Ishikawa (cell line): ENCODE measurements around the gene ARHGAP5.

Experiments used
- CEBPB ChIP-seq: IDR thresholded peaks from 2 replicates; pipeline ENCODE4 v1.6.1; 2012
- CREB1 ChIP-seq: IDR thresholded peaks from 2 replicates; pipeline ENCODE4 v1.6.1; 2012; ENCODE audit warnings: low read depth
- FOXM1 ChIP-seq: IDR thresholded peaks from 2 replicates; pipeline ENCODE4 v1.6.1; 2012; ENCODE audit warnings: low read depth, borderline replicate concordance
- MAX ChIP-seq: IDR thresholded peaks from 2 replicates; pipeline ENCODE4 v1.6.1; 2012
- REST ChIP-seq: IDR thresholded peaks from 2 replicates; pipeline ENCODE4 v1.6.1; 2012; ENCODE audit warnings: low read depth, mild to moderate bottlenecking
- TAF1 ChIP-seq: IDR thresholded peaks from 2 replicates; pipeline ENCODE4 v1.6.1; 2012; ENCODE audit warnings: low read depth, mild to moderate bottlenecking
- USF1 ChIP-seq: IDR thresholded peaks from 2 replicates; pipeline ENCODE4 v1.6.1; 2012

DNA sequence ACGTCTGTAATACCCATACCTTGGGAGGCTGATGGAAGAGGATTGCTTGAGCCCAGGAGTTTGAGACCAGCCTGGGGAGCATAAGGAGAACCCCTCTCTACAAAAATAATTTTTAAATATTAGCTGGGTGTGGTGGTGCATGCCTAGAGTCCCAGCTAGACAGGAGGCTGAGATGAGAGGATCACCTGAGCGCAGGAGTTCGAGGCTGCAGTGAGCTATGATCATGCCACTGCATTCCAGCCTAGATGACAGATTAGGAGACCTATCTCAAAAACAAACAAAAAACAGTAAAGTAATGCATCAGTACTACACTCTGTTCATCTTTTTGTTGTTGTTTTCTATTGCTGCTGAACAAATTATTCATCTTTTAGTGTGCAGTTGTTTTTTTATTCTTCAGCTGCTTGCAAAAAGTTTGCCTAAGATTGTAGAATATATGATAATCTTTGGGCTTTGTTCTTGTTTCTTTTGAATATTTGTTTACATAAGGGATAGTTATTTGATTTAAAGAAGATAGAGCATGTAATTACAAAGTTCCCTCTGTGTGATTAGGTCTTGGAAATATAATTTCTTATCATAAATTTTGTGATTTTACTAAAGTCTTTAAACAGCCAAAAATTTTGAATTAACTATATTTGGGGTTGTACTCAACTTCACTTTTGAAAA lies 8.2 kb downstream of the ARHGAP5 start:
- no peak for TF ChIP-seq REST
- TF ChIP-seq TAF1 = no peak
- no peak for TF ChIP-seq CEBPB
- no peak for TF ChIP-seq FOXM1
- no peak for TF ChIP-seq USF1
- no peak for TF ChIP-seq MAX
- no peak for TF ChIP-seq CREB1
